ENCODE data around the gene SRPK3. TPM values are rescaled to one million over a fixed set of nuclear protein-coding genes. Genes with fewer than 3 reads are reported as not detected.

SRPK3 gene
- polyA plus RNA-seq, 4 donors, result 1.3 to 2.5 (median 1.7) TPM

- DNase-seq (ENCODE audit: low read depth in 4 of 4, low spot score in 2 of 4), result no peak
These were observed 10.8 kb upstream of the SRPK3 start for GRCh38 chrX:153769865-153770600.

GRCh38 chrX:153770601-153771414 lies 10.0 kb upstream of the SRPK3 start:
- DNase-seq (ENCODE audit: low read depth in 4 of 4, low spot score in 2 of 4), result no peak

GRCh38 chrX:153771415-153772315 lies 9.2 kb upstream of the SRPK3 start:
- no peak for DNase-seq (ENCODE audit: low read depth in 4 of 4, low spot score in 2 of 4)

GRCh38 chrX:153772316-153773217 lies 8.3 kb upstream of the SRPK3 start:
- no peak for DNase-seq (ENCODE audit: low read depth in 4 of 4, low spot score in 2 of 4)

- DNase-seq (ENCODE audit: low read depth in 4 of 4, low spot score in 2 of 4), result no peak
These were observed 7.6 kb upstream of the SRPK3 start for GRCh38 chrX:153773218-153773611.

- DNase-seq (ENCODE audit: low read depth in 4 of 4, low spot score in 2 of 4), result no peak
These were observed 6.9 kb upstream of the SRPK3 start for GRCh38 chrX:153773741-153774575.

- no peak for DNase-seq (ENCODE audit: low read depth in 4 of 4, low spot score in 2 of 4)
These were observed 6.1 kb upstream of the SRPK3 start for GRCh38 chrX:153774576-153775292.

GRCh38 chrX:153775293-153776119 lies 5.3 kb upstream of the SRPK3 start:
- DNase-seq (ENCODE audit: low read depth in 4 of 4, low spot score in 2 of 4), result no peak

GRCh38 chrX:153776120-153776599 lies 4.7 kb upstream of the SRPK3 start:
- DNase-seq (ENCODE audit: low read depth in 4 of 4, low spot score in 2 of 4), result no peak

GRCh38 chrX:153776611-153777045 lies 4.2 kb upstream of the SRPK3 start:
- no peak for DNase-seq (ENCODE audit: low read depth in 4 of 4, low spot score in 2 of 4)

GRCh38 chrX:153777261-153778090 lies 3.4 kb upstream of the SRPK3 start:
- no peak for DNase-seq (ENCODE audit: low read depth in 4 of 4, low spot score in 2 of 4)

GRCh38 chrX:153778181-153778580 lies 2.7 kb upstream of the SRPK3 start:
- no peak for DNase-seq (ENCODE audit: low read depth in 4 of 4, low spot score in 2 of 4)

GRCh38 chrX:153778684-153779101 lies 2.1 kb upstream of the SRPK3 start:
- DNase-seq (ENCODE audit: low read depth in 4 of 4, low spot score in 2 of 4), result no peak

- DNase-seq (ENCODE audit: low read depth in 4 of 4, low spot score in 2 of 4), result no peak
These were observed 757 bp upstream of the SRPK3 start for GRCh38 chrX:153779891-153780677.

- DNase-seq (ENCODE audit: low read depth in 4 of 4, low spot score in 2 of 4), result no peak
These were observed 697 bp downstream of the SRPK3 start for GRCh38 chrX:153781428-153782047.
